AG09309 (cell line): Measurements from ENCODE around the gene EFNB3.

Experiments
- DNase-seq: peaks from one replicate; pipeline ENCODE4 v3.0.0-alpha.2; 2010; ENCODE audit warnings: low read depth
- H3K4me3 ChIP-seq: 2 replicates; pipeline ENCODE4 v1.5.1; 2011; ENCODE audit warnings: mild to moderate bottlenecking, low read depth, low read length, moderate library complexity; ENCODE audit not compliant: control insufficient read depth
- TF ChIP-seq, protein P1 (sequence below): IDR thresholded peaks from 2 replicates; pipeline ENCODE4 v1.5.1; 2011; ENCODE audit warnings: mild to moderate bottlenecking, low read depth, low read length, inconsistent platforms; ENCODE audit not compliant: insufficient read depth, control insufficient read depth; ENCODE audit errors: missing control alignments

Gene EFNB3

DNA sequence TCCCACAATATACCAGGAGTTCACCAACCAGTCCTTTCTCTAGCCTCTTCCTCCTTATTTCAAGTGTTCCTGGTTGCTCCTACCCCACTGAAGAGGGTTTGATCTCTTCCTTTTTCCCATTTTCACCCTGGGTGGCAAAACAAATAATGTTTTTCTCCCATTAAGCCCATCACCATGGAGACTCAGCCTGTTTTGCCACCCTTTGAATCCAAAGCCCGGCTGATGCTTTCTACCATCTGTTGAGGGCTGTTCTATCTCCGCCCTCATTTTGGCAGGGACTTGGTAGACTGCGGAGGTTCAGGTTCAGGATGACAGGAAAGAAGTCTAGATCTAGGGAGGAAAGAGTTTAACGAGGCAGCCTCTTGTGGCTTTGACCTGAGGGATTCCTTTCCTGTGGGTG is 15.1 kb downstream of the EFNB3 start:
- TF ChIP-seq, protein P1, sequence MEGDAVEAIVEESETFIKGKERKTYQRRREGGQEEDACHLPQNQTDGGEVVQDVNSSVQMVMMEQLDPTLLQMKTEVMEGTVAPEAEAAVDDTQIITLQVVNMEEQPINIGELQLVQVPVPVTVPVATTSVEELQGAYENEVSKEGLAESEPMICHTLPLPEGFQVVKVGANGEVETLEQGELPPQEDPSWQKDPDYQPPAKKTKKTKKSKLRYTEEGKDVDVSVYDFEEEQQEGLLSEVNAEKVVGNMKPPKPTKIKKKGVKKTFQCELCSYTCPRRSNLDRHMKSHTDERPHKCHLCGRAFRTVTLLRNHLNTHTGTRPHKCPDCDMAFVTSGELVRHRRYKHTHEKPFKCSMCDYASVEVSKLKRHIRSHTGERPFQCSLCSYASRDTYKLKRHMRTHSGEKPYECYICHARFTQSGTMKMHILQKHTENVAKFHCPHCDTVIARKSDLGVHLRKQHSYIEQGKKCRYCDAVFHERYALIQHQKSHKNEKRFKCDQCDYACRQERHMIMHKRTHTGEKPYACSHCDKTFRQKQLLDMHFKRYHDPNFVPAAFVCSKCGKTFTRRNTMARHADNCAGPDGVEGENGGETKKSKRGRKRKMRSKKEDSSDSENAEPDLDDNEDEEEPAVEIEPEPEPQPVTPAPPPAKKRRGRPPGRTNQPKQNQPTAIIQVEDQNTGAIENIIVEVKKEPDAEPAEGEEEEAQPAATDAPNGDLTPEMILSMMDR, result no peak
- no peak for DNase-seq
- no peak overlapping the region for H3K4me3 ChIP-seq

DNA sequence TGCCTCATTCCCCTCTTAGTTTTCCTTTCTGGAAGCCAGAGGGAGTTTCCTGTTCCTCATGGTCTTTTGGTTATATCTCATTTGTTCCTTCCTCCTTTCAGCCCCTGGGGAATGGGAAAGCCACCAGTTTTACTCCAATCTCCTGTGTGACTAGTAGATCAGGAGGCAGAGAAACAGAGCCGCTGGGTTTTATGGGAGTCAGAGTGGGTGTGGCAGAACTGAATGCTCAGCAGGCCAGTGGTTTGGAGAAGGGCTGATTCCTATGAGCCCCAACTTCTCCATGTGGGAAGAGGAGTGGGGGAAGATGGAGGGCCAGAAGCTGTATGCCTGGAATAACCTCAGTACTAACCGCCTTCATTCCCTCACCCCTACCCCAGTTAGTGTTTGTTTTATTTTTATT is 16.6 kb downstream of the EFNB3 start:
- DNase-seq, result no peak
- TF ChIP-seq, protein P1, result no peak
- H3K4me3 ChIP-seq, result no peak overlapping the region

DNA sequence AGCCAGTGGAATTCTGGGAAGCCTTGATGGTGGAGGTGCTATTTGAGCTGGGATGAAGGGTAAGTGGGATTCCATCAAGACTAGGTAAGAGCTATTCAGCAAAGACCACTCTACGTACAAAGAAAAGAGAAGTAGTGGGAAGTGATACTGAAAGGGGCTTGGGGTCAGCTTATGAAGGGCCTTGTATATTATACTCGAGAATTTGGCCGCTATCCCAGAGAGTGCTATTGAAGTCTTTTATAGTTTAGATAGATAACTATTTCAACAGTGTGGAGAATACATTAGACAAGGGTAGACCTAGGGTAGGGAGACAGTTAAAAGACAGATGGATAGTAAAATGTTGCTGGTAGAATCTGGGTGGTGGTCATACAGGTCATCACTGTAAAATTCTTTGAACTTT is 22.9 kb downstream of the EFNB3 start:
- H3K4me3 ChIP-seq, result no peak overlapping the region
- TF ChIP-seq, protein P1, result no peak
- DNase-seq, result no peak

DNA sequence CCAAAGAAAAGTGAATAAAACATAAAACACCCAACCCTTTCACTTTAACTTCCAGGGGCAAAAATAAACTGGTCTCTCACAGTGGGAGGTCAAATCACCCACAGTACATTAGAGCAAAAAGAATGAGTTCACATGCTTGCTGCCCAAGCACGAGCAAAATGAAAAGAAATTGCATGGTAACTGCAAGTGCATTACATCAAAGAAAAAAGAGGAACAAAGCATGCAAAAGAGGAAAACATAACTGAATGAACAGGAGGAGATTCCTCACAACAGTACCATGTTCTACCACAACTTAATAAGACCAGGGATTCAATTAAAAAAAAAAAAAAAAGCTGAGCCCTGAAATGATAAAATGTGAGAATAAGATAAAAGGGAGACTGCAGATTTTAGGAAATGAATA is 24.8 kb downstream of the EFNB3 start:
- no peak for DNase-seq
- TF ChIP-seq, protein P1, result no peak

DNA sequence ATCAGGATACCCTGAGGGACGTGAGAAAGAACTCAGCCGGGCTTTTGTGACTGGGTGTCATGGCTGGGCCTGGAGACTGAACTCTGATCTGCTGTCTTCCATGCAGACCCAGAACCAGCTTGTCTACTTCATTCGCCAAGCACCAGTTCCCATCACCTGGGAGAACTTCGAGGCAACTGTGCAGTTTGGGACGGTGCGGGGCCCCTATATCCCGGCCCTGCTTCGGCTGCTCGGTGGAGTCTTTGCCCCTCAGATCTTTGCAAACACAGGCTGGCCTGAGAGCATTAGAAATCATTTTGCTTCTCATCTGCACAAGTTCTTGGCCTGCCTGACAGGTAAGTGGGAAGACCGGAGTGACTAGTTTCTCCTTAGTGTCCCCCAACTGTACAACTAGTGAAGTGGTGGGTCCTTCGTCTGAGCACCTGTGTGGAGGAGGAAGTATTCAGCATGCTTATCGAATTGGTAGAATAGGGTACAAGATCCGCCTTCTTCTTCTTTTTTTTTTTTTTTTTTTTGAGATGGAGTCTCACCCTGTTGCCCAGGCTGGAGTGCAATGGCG is 28.1 kb downstream of the EFNB3 start:
- DNase-seq, result no peak
- TF ChIP-seq, protein P1, result no peak

More for the DNA sequence above, 24.8 kb downstream of the EFNB3 start:
- no peak overlapping the region for H3K4me3 ChIP-seq

DNA sequence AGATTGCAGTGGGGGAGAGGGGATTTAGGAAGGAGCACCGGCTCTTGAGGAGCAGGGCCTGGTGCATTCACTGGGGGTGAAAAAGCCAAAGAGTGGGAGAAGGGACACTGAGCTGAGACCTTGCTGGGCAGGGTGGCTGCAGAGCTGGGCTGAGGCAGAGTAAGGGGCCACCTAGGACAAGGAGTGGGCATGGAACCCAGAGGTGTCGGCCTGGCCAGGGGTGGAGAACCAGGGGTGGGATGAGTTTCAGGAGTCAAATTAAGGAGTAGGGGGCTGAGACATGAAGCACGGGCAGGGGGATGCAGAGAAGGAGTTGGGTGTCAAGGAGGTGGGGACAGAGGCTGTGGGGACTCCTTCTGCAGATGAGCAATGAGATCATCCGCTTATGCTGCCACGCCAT is 32.6 kb downstream of the EFNB3 start:
- TF ChIP-seq, protein P1, result no peak
- DNase-seq, result no peak
- H3K4me3 ChIP-seq, result no peak overlapping the region

More for the DNA sequence above, 28.1 kb downstream of the EFNB3 start:
- H3K4me3 ChIP-seq, result no peak overlapping the region

DNA sequence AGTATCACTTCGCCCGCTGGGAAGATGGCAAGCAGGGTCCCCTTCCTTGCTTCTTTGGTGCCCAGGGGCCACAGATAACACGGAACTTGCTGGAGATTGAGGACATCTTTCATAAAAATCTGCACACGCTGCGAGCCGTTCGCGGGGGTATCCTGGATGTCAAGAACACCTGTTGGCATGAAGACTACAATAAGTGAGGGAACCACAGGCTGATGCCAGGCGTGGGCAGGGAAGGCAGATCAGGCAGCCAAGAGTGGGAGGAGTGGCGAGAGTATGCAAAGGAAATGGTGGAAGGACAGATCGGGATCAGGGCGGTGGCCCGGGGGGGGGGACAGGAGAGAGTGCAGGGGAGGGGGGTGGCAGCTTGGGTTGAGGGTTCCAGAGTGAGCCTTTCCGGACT is 34.7 kb downstream of the EFNB3 start:
- TF ChIP-seq, protein P1, result no peak
- no peak for DNase-seq
- no peak overlapping the region for H3K4me3 ChIP-seq
